H1 (cell line): ENCODE data around the gene CELF2. TPM values are rescaled to one million over a fixed set of nuclear protein-coding genes. Genes with fewer than 3 reads are reported as not detected.

ENCODE experiments used
- CTCF ChIA-PET: fragments of 300-600 bp; sonication (Branson Sonifier 250); formaldehyde crosslinking; loops from one replicate; lab custom pipeline; 2021; ENCODE audit not compliant: partially characterized antibody; lab: Charles Lee
- POLR2A ChIA-PET: fragments of 300-600 bp; sonication (Branson Sonifier 250); formaldehyde crosslinking; loops from one replicate; lab custom pipeline; 2021; ENCODE audit warnings: inconsistent platforms; ENCODE audit not compliant: partially characterized antibody; lab: Charles Lee
- DNase-seq, 2 experiments: peaks; one replicate each; pipeline versions ENCODE4 v3.0.0 to v3.0.0-alpha.2; 2010 to 2022; ENCODE audit warnings: low spot score in 2 of 2, low read depth in 1 of 2, mixed read lengths in 1 of 2
- FAIRE-seq: peaks from 2 replicates; lab custom pipeline; 2011; peaks lifted over from hg19 to GRCh38; lab: Jason Lieb, UNC
- H2AFZ ChIP-seq: 2 replicates; pipeline ENCODE4 v1.8.1; 2012; ENCODE audit warnings: low read length, inconsistent platforms
- H2AK5ac ChIP-seq: 2 replicates; pipeline ENCODE4 v1.6.1; 2013; ENCODE audit warnings: low read depth, low read length
- H2BK120ac ChIP-seq: replicated peaks from 2 replicates; pipeline ENCODE3; 2013; ENCODE audit warnings: low read depth, low read length, inconsistent platforms
- H2BK12ac ChIP-seq: 2 replicates; pipeline ENCODE4 v1.6.1; 2013; ENCODE audit warnings: low read depth, low read length
- H2BK15ac ChIP-seq: 2 replicates; pipeline ENCODE4 v1.6.1; 2013; ENCODE audit warnings: low read length
- H2BK20ac ChIP-seq: 2 replicates; pipeline ENCODE4 v1.6.1; 2013; ENCODE audit warnings: low read length
- H2BK5ac ChIP-seq: 2 replicates; pipeline ENCODE4 v1.6.1; 2013; ENCODE audit warnings: low read depth, low read length
- H3K14ac ChIP-seq: 2 replicates; pipeline ENCODE4 v1.6.1; 2013; ENCODE audit warnings: inconsistent platforms; ENCODE audit not compliant: insufficient read length
- H3K18ac ChIP-seq: 2 replicates; pipeline ENCODE4 v1.6.1; 2013; ENCODE audit warnings: low read length; ENCODE audit errors: extremely low read depth
- H3K23ac ChIP-seq: 2 replicates; pipeline ENCODE4 v1.6.1; 2013; ENCODE audit warnings: inconsistent platforms; ENCODE audit not compliant: insufficient read length
- H3K23me2 ChIP-seq: 2 replicates; pipeline ENCODE4 v1.6.1; 2013; ENCODE audit warnings: low read depth, low read length
- H3K27ac ChIP-seq: 2 replicates; pipeline ENCODE4 v1.6.1; 2011; ENCODE audit warnings: low read depth, low read length, inconsistent platforms
- H3K27me3 ChIP-seq, 4 experiments: replicated peaks in 1 of 4; 1 replicate in 1 of 4; 2 replicates in 3 of 4; pipeline versions ENCODE4 v1.6.1 to v1.8.1; 2011 to 2013; ENCODE audit warnings: low read length in 3 of 4, mild to moderate bottlenecking in 3 of 4, inconsistent platforms in 2 of 4, mixed read lengths in 2 of 4, moderate library complexity in 1 of 4; ENCODE audit not compliant: control insufficient read depth in 3 of 4, insufficient read depth in 3 of 4; ENCODE audit errors: extremely low read depth in 1 of 4
- H3K36me3 ChIP-seq, 4 experiments: 2 replicates each; pipeline versions ENCODE4 v1.6.1 to v1.8.1; 2011 to 2013; ENCODE audit warnings: mild to moderate bottlenecking in 4 of 4, low read length in 3 of 4, moderate library complexity in 2 of 4, control low read depth in 1 of 4, inconsistent platforms in 1 of 4; ENCODE audit not compliant: insufficient read depth in 4 of 4, control insufficient read depth in 2 of 4
- H3K4ac ChIP-seq: replicated peaks from 2 replicates; pipeline ENCODE3; 2013; ENCODE audit warnings: low read length, low read depth, mixed read lengths, inconsistent platforms; ENCODE audit not compliant: insufficient read length
- H3K4me1 ChIP-seq, 4 experiments: replicated peaks in 1 of 4; 1 replicate in 1 of 4; 2 replicates in 3 of 4; pipeline versions ENCODE4 v1.6.1 to v1.8.1; 2011 to 2013; ENCODE audit warnings: low read length in 3 of 4, inconsistent platforms in 2 of 4, mixed read lengths in 1 of 4; ENCODE audit not compliant: insufficient read depth in 4 of 4, control insufficient read depth in 3 of 4
- H3K4me2 ChIP-seq, 2 experiments: 2 replicates each; pipeline versions ENCODE4 v1.6.1 to v1.8.1; 2011 to 2013; ENCODE audit warnings: low read depth in 2 of 2, low read length in 2 of 2, control low read depth in 1 of 2, inconsistent platforms in 1 of 2, mild to moderate bottlenecking in 1 of 2; ENCODE audit not compliant: insufficient read depth in 1 of 2
- H3K4me3 ChIP-seq, 4 experiments: fragments of 200-600, 300-600 bp in 1 of 4; sonication (generic), shearing (Covaris generic), sonication (Bioruptor Twin) in 1 of 4; 2 replicates each; pipeline versions ENCODE4 v1.5.1 to v1.8.1; 2011 to 2016; ENCODE audit warnings: low read length in 4 of 4, low read depth in 3 of 4, control low read depth in 2 of 4, inconsistent platforms in 2 of 4, mild to moderate bottlenecking in 2 of 4, mixed read lengths in 1 of 4, moderate library complexity in 1 of 4; ENCODE audit not compliant: insufficient read depth in 2 of 4; ENCODE audit errors: extremely low read depth in 1 of 4
- H3K56ac ChIP-seq: replicated peaks from 2 replicates; pipeline ENCODE3; 2013; ENCODE audit warnings: low read depth, mild to moderate bottlenecking, mixed read lengths, low read length, inconsistent platforms; ENCODE audit not compliant: insufficient read length
- H3K79me1 ChIP-seq: 2 replicates; pipeline ENCODE4 v1.6.1; 2013; ENCODE audit warnings: low read depth, low read length, control low read depth
- H3K79me2 ChIP-seq, 2 experiments: 2 replicates each; pipeline versions ENCODE4 v1.6.1 to v1.8.1; 2012 to 2013; ENCODE audit warnings: low read length in 2 of 2, mild to moderate bottlenecking in 2 of 2, inconsistent platforms in 1 of 2; ENCODE audit not compliant: insufficient read depth in 2 of 2, control insufficient read depth in 1 of 2
- H3K9ac ChIP-seq, 4 experiments: replicated peaks in 1 of 4; 1 replicate in 1 of 4; 2 replicates in 3 of 4; pipeline versions ENCODE4 v1.6.1 to v1.8.1; 2011 to 2013; ENCODE audit warnings: low read depth in 3 of 4, low read length in 3 of 4, control low read depth in 2 of 4, mild to moderate bottlenecking in 2 of 4, moderate library complexity in 2 of 4, inconsistent platforms in 1 of 4; ENCODE audit errors: extremely low read depth in 1 of 4
- H3K9me3 ChIP-seq, 2 experiments: 2 replicates each; pipeline versions ENCODE4 v1.6.1 to v1.8.1; 2012 to 2013; ENCODE audit warnings: mild to moderate bottlenecking in 2 of 2, moderate library complexity in 2 of 2, control low read depth in 1 of 2, inconsistent platforms in 1 of 2, low read depth in 1 of 2, low read length in 1 of 2, mixed read lengths in 1 of 2; ENCODE audit not compliant: insufficient read depth in 2 of 2
- H4K20me1 ChIP-seq, 2 experiments: replicated peaks in 1 of 2; 2 replicates each; pipeline versions ENCODE3 to v1.8.1; 2011 to 2013; ENCODE audit warnings: inconsistent platforms in 2 of 2, low read length in 2 of 2, mild to moderate bottlenecking in 1 of 2; ENCODE audit not compliant: insufficient read depth in 2 of 2, control insufficient read depth in 1 of 2
- H4K5ac ChIP-seq: 2 replicates; pipeline ENCODE4 v1.6.1; 2013; ENCODE audit warnings: low read length, low read depth, mixed read lengths, inconsistent platforms; ENCODE audit not compliant: insufficient read length
- H4K8ac ChIP-seq: 2 replicates; pipeline ENCODE4 v1.8.0; 2013; ENCODE audit warnings: mild to moderate bottlenecking, moderate library complexity, low read length, inconsistent platforms; ENCODE audit not compliant: insufficient read depth; ENCODE audit errors: extremely low read depth
- H4K91ac ChIP-seq: replicated peaks from 2 replicates; pipeline ENCODE3; 2013; ENCODE audit warnings: low read length, mixed read lengths, inconsistent platforms; ENCODE audit not compliant: insufficient read length
- CBX8 ChIP-seq: fragments of 300-800, 300-1000 bp; sonication (generic); IDR thresholded peaks from 2 replicates; pipeline ENCODE4 v1.7.1; 2016; ENCODE audit warnings: low read depth, low read length, borderline replicate concordance
- POU5F1 ChIP-seq: IDR thresholded peaks from 2 replicates; pipeline ENCODE4 v1.6.1; 2011; ENCODE audit warnings: low read depth, mild to moderate bottlenecking, low read length, moderate library complexity
- SUZ12 ChIP-seq: fragments of 200-600 bp; sonication (generic); IDR thresholded peaks from 2 replicates; pipeline ENCODE4 v1.6.1; 2012; ENCODE audit warnings: mild to moderate bottlenecking, inconsistent platforms, low read length, moderate library complexity, mixed read lengths
- WGBS, 2 experiments: shearing (Covaris generic) in 1 of 2; methylation state at CpG; one replicate each; pipeline versions ENCODE4 v1.1.6 to v1.1.7; 2013 to 2015; ENCODE audit warnings: low lambda C conversion rate in 2 of 2, mixed read lengths in 2 of 2, inconsistent platforms in 1 of 2, low coverage in 1 of 2, missing lambda C conversion rate in 1 of 2; ENCODE audit not compliant: insufficient replicate concordance in 2 of 2, insufficient coverage in 1 of 2, insufficient read length in 1 of 2; ENCODE audit errors: extremely low coverage in 1 of 2, missing lambda C conversion rate in 1 of 2; 5-methylcytosine and 5-hydroxymethylcytosine counted together
- polyA plus RNA-seq, 7 experiments: library from polyadenylated mRNA; depleted of rRNA in 3 of 7; stranded (reverse) in 5 of 7; unstranded in 2 of 7; fragments of >200 nt in 5 of 7; fragments of 200-250 nt in 2 of 7; gene quantifications; 1 replicate in 5 of 7; 2 replicates in 1 of 7; 4 replicates in 1 of 7; pipeline versions ENCODE4 v1.2.1 to v1.2.3, GENCODE V29; 2011 to 2013; ENCODE audit warnings: missing spikeins in 2 of 7, mixed read lengths in 2 of 7
- total RNA-seq: library from RNA; stranded (reverse); fragmentation: NEBNext Ultra II Directional; extraction: Animal tissue kit (Norgen Biotek cat#: 25700); gene quantifications from 2 replicates; pipeline ENCODE4 v1.2.1, GENCODE V29; 2021

Gene CELF2
- total and polyA plus RNA-seq, 2 of the 8 experiments (the other 6 are each of a cell fraction or from before 2014, with no cell fraction given) = 18.3 to 22.7 TPM

- ChIA-PET CTCF (no interaction called here), POLR2A (no interaction called here)
- H2AK5ac ChIP-seq = peak overlapping the region; percentile 44; the same call in 1 of the 2 replicates
- peaks cover 0 to 2% (median 0%) of the 10 kb centered on the region in 4 experiments; a peak in 1 of 8 replicates for H3K36me3 ChIP-seq
- no peaks in the 10 kb centered on the region for H4K20me1 ChIP-seq
- no peaks in the 10 kb centered on the region for H3K79me2 ChIP-seq
- no peaks in the 10 kb centered on the region for H3K27me3 ChIP-seq
- no peak overlapping the region for H3K27ac ChIP-seq
- H3K4me3 ChIP-seq = no peak overlapping the region
- no peak overlapping the region for H3K56ac ChIP-seq
- no peak overlapping the region for H3K14ac ChIP-seq
- H3K9ac ChIP-seq = no peak overlapping the region
- FAIRE-seq (no peak), DNase-seq (no peak)
- H3K23me2 ChIP-seq = no peaks in the 10 kb centered on the region
- H4K5ac ChIP-seq = no peak overlapping the region
- WGBS, 2 experiments = 84% methylated on average over 7 of the region's 7 CpGs; no CpG with 5 or more reads in 1 of the 2 experiments
- no peak overlapping the region for H2BK5ac ChIP-seq
- no peak overlapping the region for H4K91ac ChIP-seq
- H3K4me2 ChIP-seq = no peak overlapping the region
- no peaks in the 10 kb centered on the region for H3K79me1 ChIP-seq
- H3K23ac ChIP-seq = no peak overlapping the region
- peak overlapping the region; percentile 45 for H2BK12ac ChIP-seq
- no peak overlapping the region for H3K18ac ChIP-seq
- no peak overlapping the region for H3K4ac ChIP-seq
- peaks cover 2 to 15% (median 12%) of the 10 kb centered on the region in 4 experiments for H3K4me1 ChIP-seq
- no peak overlapping the region for H2BK120ac ChIP-seq
- no peak overlapping the region for H2BK15ac ChIP-seq
- H3K9me3 ChIP-seq = no peaks in the 10 kb centered on the region
- H4K8ac ChIP-seq = no peak overlapping the region
- peak overlapping the region; percentile 62; the same call in 1 of the 2 replicates for H2BK20ac ChIP-seq
- H2AFZ ChIP-seq = no peak overlapping the region
- no peak for TF ChIP-seq SUZ12
- TF ChIP-seq CBX8 = no peak
- TF ChIP-seq POU5F1 = no peak
These were observed 178.0 kb downstream of the CELF2 start for GRCh38 chr10:11195623-11196022.
